HEK293 (cell line): ENCODE results near the gene NOL6.

ENCODE experiments used
- CTCF ChIA-PET: fragments of 350-600 bp; formaldehyde crosslinking; extraction: SDS; loops from one replicate; lab custom pipeline; 2021; ENCODE audit warnings: antibody characterized with exemption; lab: Yijun Ruan, JAX
- POLR2A ChIA-PET: fragments of 300-600 bp; formaldehyde crosslinking; extraction: SDS; loops from one replicate; lab custom pipeline; 2020; ENCODE audit warnings: antibody characterized with exemption, inconsistent platforms; lab: Yijun Ruan, JAX
- H3K27ac ChIP-seq: fragments of 200-500 bp; sonication (Bioruptor generic); 2 replicates; pipeline ENCODE4 v1.5.1; 2014; ENCODE audit warnings: low read depth, low read length, control low read depth, inconsistent platforms; ENCODE audit errors: extremely low read depth
- H3K36me3 ChIP-seq, 2 experiments: fragments of 200-500 bp in 1 of 2; sonication (Bioruptor generic) in 1 of 2; 1 replicate in 1 of 2; 2 replicates in 1 of 2; pipeline ENCODE4 v1.5.1; 2014 to 2017; ENCODE audit warnings: inconsistent platforms in 2 of 2, low read length in 2 of 2; ENCODE audit not compliant: control insufficient read depth in 2 of 2, insufficient read depth in 1 of 2
- H3K4me1 ChIP-seq: fragments of 200-500 bp; sonication (Bioruptor generic); 2 replicates; pipeline ENCODE4 v1.5.1; 2014; ENCODE audit warnings: mild to moderate bottlenecking, low read length, inconsistent platforms; ENCODE audit not compliant: control insufficient read depth, insufficient read depth
- H3K4me3 ChIP-seq: 2 replicates; pipeline ENCODE4 v1.5.1; 2011; ENCODE audit warnings: low read depth, mild to moderate bottlenecking, control low read depth, low read length, moderate library complexity
- H3K9me3 ChIP-seq: fragments of 200-500 bp; sonication (Bioruptor generic); 2 replicates; pipeline ENCODE4 v1.5.1; 2014; ENCODE audit warnings: low read depth, low read length, inconsistent platforms; ENCODE audit not compliant: control insufficient read depth, insufficient read depth
- EGR2 ChIP-seq: fragments of 450-650 bp; formaldehyde crosslinking; IDR thresholded peaks from 2 replicates; pipeline ENCODE4 v1.5.1; 2016; ENCODE audit warnings: low read depth, missing biosample characterization, missing genetic modification characterization
- FEZF1 ChIP-seq: fragments of 450-650 bp; formaldehyde crosslinking; IDR thresholded peaks from 2 replicates; pipeline ENCODE4 v1.5.1; 2016; ENCODE audit warnings: missing biosample characterization, missing genetic modification characterization
- SCRT2 ChIP-seq: fragments of 450-650 bp; formaldehyde crosslinking; IDR thresholded peaks from 2 replicates; pipeline ENCODE4 v1.5.1; 2016; ENCODE audit warnings: missing biosample characterization, missing genetic modification characterization
- SP7 ChIP-seq: fragments of 450-650 bp; formaldehyde crosslinking; IDR thresholded peaks from 2 replicates; pipeline ENCODE4 v1.5.1; 2016; ENCODE audit warnings: missing biosample characterization, missing genetic modification characterization
- YY1 ChIP-seq: fragments of 450-650 bp; formaldehyde crosslinking; IDR thresholded peaks from 2 replicates; pipeline ENCODE4 v1.5.1; 2018; ENCODE audit warnings: missing biosample characterization, missing genetic modification characterization
- ZBTB17 ChIP-seq: fragments of 450-650 bp; formaldehyde crosslinking; IDR thresholded peaks from 2 replicates; pipeline ENCODE4 v1.5.1; 2016; ENCODE audit warnings: missing biosample characterization, missing genetic modification characterization
- ZBTB44 ChIP-seq: fragments of 450-650 bp; IDR thresholded peaks from 2 replicates; pipeline ENCODE4 v1.5.1; 2018; ENCODE audit warnings: missing biosample characterization, mild to moderate bottlenecking, missing genetic modification characterization
- ZBTB8A ChIP-seq: fragments of 450-650 bp; formaldehyde crosslinking; IDR thresholded peaks from 2 replicates; pipeline ENCODE4 v1.5.1; 2016; ENCODE audit warnings: missing biosample characterization, missing genetic modification characterization
- ZNF121 ChIP-seq: fragments of 450-650 bp; formaldehyde crosslinking; IDR thresholded peaks from 2 replicates; pipeline ENCODE4 v1.5.1; 2016; ENCODE audit warnings: missing biosample characterization, missing genetic modification characterization
- ZNF214 ChIP-seq: fragments of 450-650 bp; formaldehyde crosslinking; IDR thresholded peaks from 2 replicates; pipeline ENCODE4 v1.5.1; 2017; ENCODE audit warnings: missing biosample characterization, mild to moderate bottlenecking, missing genetic modification characterization, borderline replicate concordance
- ZNF223 ChIP-seq: fragments of 450-650 bp; formaldehyde crosslinking; IDR thresholded peaks from 2 replicates; pipeline ENCODE4 v1.5.1; 2016; ENCODE audit warnings: missing biosample characterization, missing genetic modification characterization
- ZNF24 ChIP-seq: fragments of 450-650 bp; formaldehyde crosslinking; IDR thresholded peaks from 2 replicates; pipeline ENCODE4 v1.5.1; 2016; ENCODE audit warnings: missing biosample characterization, missing genetic modification characterization
- ZNF266 ChIP-seq: fragments of 450-650 bp; formaldehyde crosslinking; IDR thresholded peaks from 2 replicates; pipeline ENCODE4 v1.5.1; 2016; ENCODE audit warnings: missing biosample characterization, missing genetic modification characterization, low read depth
- ZNF302 ChIP-seq: fragments of 450-650 bp; formaldehyde crosslinking; IDR thresholded peaks from 2 replicates; pipeline ENCODE4 v1.5.1; 2016; ENCODE audit warnings: missing biosample characterization, missing genetic modification characterization, low read depth
- ZNF366 ChIP-seq: fragments of 450-650 bp; formaldehyde crosslinking; conservative IDR thresholded peaks from 2 replicates; pipeline ENCODE4 v1.5.1; 2016; ENCODE audit warnings: missing biosample characterization, missing genetic modification characterization
- ZNF514 ChIP-seq: fragments of 450-650 bp; formaldehyde crosslinking; IDR thresholded peaks from 2 replicates; pipeline ENCODE4 v1.5.1; 2016; ENCODE audit warnings: missing biosample characterization, missing genetic modification characterization
- ZNF626 ChIP-seq: fragments of 450-650 bp; sonication (Bioruptor Pico); formaldehyde crosslinking; IDR thresholded peaks from 2 replicates; pipeline ENCODE4 v1.5.1; 2018; ENCODE audit warnings: missing biosample characterization, missing genetic modification characterization, inconsistent platforms
- ZNF654 ChIP-seq: fragments of 450-650 bp; formaldehyde crosslinking; IDR thresholded peaks from 2 replicates; pipeline ENCODE4 v1.5.1; 2016; ENCODE audit warnings: low read depth, missing biosample characterization, missing genetic modification characterization
- ZNF658 ChIP-seq: fragments of 450-650 bp; formaldehyde crosslinking; IDR thresholded peaks from 2 replicates; pipeline ENCODE4; 2016; ENCODE audit warnings: missing biosample characterization, missing genetic modification characterization
- ZNF660 ChIP-seq: fragments of 450-650 bp; IDR thresholded peaks from 2 replicates; pipeline ENCODE4 v1.5.1; 2018; ENCODE audit warnings: missing biosample characterization, mild to moderate bottlenecking, missing genetic modification characterization
- ZNF664 ChIP-seq: fragments of 450-650 bp; formaldehyde crosslinking; IDR thresholded peaks from 2 replicates; pipeline ENCODE4 v1.5.1; 2016; ENCODE audit warnings: missing biosample characterization, missing genetic modification characterization
- ZNF701 ChIP-seq: fragments of 450-650 bp; formaldehyde crosslinking; IDR thresholded peaks from 2 replicates; pipeline ENCODE4 v1.5.1; 2016; ENCODE audit warnings: missing biosample characterization, missing genetic modification characterization
- ZNF777 ChIP-seq: fragments of 450-650 bp; formaldehyde crosslinking; IDR thresholded peaks from 2 replicates; pipeline ENCODE4 v1.5.1; 2017; ENCODE audit warnings: missing biosample characterization, missing genetic modification characterization, borderline replicate concordance
- TF ChIP-seq, protein P1 (sequence below): fragments of 450-650 bp; formaldehyde crosslinking; IDR thresholded peaks from 2 replicates; pipeline ENCODE4 v1.5.1; 2017; ENCODE audit warnings: missing biosample characterization, missing genetic modification characterization
- TF ChIP-seq, protein P2 (sequence below): fragments of 450-650 bp; formaldehyde crosslinking; IDR thresholded peaks from 2 replicates; pipeline ENCODE4 v1.5.1; 2016; ENCODE audit warnings: missing biosample characterization, missing genetic modification characterization
- TF ChIP-seq, protein P3 (sequence below): fragments of 450-650 bp; formaldehyde crosslinking; IDR thresholded peaks from 2 replicates; pipeline ENCODE4 v1.5.1; 2016; ENCODE audit warnings: missing biosample characterization, missing genetic modification characterization

The NOL6 gene

DNA sequence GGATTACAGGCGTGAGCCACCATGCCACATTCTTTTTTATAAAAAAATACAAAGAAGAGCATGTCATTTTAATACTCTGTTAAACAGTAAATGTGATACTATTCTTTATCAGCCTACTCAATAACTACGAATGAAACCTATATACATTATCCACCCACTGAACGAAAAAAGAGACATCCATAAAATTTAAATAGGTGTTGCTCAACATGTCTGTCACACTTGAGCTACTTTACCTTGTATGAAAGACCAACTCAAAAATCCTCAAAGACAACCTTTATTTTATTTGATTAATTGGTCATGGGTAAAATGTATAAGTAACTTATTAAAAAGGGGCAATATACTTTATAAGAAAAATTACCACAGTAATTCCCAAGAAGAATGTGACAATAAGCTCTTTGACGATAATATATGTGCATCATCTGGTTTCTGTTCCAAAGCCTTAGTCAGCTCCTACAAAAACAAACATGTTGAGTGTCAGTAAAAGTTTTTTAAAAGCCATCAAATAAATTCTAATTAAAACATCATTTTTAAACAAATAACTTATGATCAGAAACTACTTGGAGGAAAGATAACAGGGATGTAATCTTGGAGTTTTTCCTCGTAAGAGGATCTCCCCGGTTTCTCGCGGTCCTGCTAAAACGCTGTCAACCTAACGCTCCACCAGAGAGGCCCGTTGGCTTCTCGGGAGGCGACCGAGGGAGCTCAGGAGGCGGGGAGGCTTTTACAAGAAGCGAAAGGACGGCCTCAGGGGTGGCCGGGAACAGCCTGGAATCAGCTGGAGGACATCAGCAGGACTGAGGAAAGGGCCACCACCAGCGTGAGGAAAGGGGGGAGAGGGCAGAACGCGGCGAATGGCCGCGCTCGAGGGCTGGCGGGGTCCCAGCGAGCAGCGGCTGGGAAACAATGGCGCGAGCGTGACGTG lies 36.8 kb upstream of the NOL6 start (continued):
- TF ChIP-seq ZNF660 (tag by site-specific recombination) (0 out of 2 replicates have a peak, but pooled peaks have one; percentile 8), SP7 (tag by site-specific recombination) (0 out of 2 replicates have a peak, but pooled peaks have one; percentile 22), ZNF514 (tag by site-specific recombination) (no peak), ZNF214 (tag by site-specific recombination) (no peak), ZBTB8A (tag by site-specific recombination) (no peak), EGR2 (tag by site-specific recombination) (no peak), ZBTB44 (no peak), ZNF658 (tag by site-specific recombination) (no peak), FEZF1 (tag by site-specific recombination) (0 out of 2 replicates have a peak, but pooled peaks have one; percentile 35), ZNF121 (tag by site-specific recombination) (no peak), ZNF366 (tag by site-specific recombination) (0 out of 2 replicates have a peak, but pooled peaks have one; percentile 32), SCRT2 (tag by site-specific recombination) (no peak), ZNF266 (tag by site-specific recombination) (no peak), ZBTB17 (tag by site-specific recombination) (0 out of 2 replicates have a peak, but pooled peaks have one; percentile 40), ZNF654 (tag by site-specific recombination) (no peak), ZNF626 (no peak), ZNF302 (tag by site-specific recombination) (no peak), ZNF664 (tag by site-specific recombination) (no peak; the same call in 1 of the 2 replicates), ZNF24 (no peak), YY1 (tag by site-specific recombination) (peak; percentile 78; the same call in 1 of the 2 replicates), ZNF701 (no peak)
- TF ChIP-seq, protein P1, sequence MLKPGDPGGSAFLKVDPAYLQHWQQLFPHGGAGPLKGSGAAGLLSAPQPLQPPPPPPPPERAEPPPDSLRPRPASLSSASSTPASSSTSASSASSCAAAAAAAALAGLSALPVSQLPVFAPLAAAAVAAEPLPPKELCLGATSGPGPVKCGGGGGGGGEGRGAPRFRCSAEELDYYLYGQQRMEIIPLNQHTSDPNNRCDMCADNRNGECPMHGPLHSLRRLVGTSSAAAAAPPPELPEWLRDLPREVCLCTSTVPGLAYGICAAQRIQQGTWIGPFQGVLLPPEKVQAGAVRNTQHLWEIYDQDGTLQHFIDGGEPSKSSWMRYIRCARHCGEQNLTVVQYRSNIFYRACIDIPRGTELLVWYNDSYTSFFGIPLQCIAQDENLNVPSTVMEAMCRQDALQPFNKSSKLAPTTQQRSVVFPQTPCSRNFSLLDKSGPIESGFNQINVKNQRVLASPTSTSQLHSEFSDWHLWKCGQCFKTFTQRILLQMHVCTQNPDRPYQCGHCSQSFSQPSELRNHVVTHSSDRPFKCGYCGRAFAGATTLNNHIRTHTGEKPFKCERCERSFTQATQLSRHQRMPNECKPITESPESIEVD (tag by site-specific recombination): no peak; the same call in 1 of the 2 replicates

GRCh38 chr9:33506626-33507370 lies 33.1 kb upstream of the NOL6 start:
- Histone ChIP-seq H3K4me3 (no peak overlapping the region; the same call in 1 of the 2 replicates), H3K27ac (no peak overlapping the region), H3K9me3 (no peaks in the 10 kb centered on the region), H3K36me3 (no peaks in the 10 kb centered on the region), H3K4me1 (no peaks in the 10 kb centered on the region)
- ChIA-PET CTCF (interaction anchor here (0.6 to 1.1 kb wide), 4 partner anchors 10 to 1060 kb away, joined by 3 to 6 read pairs (median 3); no protein-coding TSS in a partner anchor), POLR2A (interaction anchor here (0.7 to 0.8 kb wide), 2 partner anchors 13 to 214 kb away, joined by 5 to 8 read pairs; no protein-coding TSS in a partner anchor)
- no peak for TF ChIP-seq ZNF223 (tag by site-specific recombination)
- TF ChIP-seq ZNF777 (tag by site-specific recombination): no peak
- TF ChIP-seq, protein P2, sequence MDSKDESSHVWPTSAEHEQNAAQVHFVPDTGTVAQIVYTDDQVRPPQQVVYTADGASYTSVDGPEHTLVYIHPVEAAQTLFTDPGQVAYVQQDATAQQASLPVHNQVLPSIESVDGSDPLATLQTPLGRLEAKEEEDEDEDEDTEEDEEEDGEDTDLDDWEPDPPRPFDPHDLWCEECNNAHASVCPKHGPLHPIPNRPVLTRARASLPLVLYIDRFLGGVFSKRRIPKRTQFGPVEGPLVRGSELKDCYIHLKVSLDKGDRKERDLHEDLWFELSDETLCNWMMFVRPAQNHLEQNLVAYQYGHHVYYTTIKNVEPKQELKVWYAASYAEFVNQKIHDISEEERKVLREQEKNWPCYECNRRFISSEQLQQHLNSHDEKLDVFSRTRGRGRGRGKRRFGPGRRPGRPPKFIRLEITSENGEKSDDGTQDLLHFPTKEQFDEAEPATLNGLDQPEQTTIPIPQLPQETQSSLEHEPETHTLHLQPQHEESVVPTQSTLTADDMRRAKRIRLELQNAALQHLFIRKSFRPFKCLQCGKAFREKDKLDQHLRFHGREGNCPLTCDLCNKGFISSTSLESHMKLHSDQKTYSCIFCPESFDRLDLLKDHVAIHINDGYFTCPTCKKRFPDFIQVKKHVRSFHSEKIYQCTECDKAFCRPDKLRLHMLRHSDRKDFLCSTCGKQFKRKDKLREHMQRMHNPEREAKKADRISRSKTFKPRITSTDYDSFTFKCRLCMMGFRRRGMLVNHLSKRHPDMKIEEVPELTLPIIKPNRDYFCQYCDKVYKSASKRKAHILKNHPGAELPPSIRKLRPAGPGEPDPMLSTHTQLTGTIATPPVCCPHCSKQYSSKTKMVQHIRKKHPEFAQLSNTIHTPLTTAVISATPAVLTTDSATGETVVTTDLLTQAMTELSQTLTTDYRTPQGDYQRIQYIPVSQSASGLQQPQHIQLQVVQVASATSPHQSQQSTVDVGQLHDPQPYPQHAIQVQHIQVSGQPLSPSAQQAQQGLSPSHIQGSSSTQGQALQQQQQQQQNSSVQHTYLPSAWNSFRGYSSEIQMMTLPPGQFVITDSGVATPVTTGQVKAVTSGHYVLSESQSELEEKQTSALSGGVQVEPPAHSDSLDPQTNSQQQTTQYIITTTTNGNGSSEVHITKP (tag by site-specific recombination): no peak
- TF ChIP-seq, protein P3, sequence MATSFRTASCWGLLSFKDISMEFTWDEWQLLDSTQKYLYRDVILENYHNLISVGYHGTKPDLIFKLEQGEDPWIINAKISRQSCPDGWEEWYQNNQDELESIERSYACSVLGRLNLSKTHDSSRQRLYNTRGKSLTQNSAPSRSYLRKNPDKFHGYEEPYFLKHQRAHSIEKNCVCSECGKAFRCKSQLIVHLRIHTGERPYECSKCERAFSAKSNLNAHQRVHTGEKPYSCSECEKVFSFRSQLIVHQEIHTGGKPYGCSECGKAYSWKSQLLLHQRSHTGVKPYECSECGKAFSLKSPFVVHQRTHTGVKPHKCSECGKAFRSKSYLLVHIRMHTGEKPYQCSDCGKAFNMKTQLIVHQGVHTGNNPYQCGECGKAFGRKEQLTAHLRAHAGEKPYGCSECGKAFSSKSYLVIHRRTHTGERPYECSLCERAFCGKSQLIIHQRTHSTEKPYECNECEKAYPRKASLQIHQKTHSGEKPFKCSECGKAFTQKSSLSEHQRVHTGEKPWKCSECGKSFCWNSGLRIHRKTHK: no peak
